GM21717 (cell line): ENCODE data around the gene SSNA1.
A peak's percentile ranks its signal among the peaks of the same experiment; 100 is the strongest.

ENCODE experiments used
- ATAC-seq: cut with Tn5 transposase; IDR thresholded peaks from one replicate; pipeline ENCODE4 v1.9.1; 2021; ENCODE audit warnings: mild to moderate bottlenecking, moderate library complexity; ENCODE audit not compliant: unreplicated experiment

The SSNA1 gene

DNA sequence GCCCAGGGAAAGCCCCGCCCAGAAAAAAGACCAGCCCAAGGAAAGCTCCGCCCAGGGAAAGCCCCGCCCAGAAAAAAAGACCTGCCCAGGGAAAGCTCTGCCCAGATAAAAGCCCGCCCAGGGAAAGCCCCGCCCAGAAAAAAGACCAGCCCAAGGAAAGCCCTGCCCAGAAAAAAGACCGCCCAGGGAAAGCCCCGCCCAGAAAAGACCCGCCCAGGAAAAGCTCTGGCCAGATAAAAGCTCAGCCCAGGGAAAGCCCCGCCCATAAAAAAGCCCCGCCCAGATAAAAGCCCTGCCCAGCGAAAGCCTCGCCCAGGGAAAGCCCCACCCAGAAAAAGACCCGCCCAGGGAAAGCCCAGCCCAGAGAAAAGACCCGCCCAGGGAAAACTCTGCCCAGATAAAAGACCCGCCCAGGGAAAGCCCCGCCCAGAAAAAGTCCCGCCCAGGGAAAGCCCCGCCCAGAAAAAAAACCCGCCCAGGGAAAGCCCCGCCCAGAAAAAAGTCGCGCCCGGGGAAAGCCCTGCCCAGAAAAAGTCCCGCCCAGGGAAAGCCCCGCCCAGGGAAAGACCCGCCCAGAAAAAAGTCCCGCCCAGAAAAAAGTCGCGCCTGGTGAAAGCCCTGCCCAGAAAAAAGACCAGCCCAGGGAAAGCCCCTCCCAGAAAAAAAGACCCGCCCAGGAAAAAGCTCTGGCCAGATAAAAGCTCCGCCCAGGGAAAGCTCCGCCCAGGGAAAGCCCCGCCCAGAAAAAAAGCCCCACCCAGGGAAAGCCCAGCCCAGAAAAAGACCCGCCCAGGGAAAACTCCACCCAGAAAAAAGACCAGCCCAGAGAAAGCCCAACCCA is 37.6 kb upstream of the SSNA1 start:
- ATAC-seq = peak; percentile 33

DNA sequence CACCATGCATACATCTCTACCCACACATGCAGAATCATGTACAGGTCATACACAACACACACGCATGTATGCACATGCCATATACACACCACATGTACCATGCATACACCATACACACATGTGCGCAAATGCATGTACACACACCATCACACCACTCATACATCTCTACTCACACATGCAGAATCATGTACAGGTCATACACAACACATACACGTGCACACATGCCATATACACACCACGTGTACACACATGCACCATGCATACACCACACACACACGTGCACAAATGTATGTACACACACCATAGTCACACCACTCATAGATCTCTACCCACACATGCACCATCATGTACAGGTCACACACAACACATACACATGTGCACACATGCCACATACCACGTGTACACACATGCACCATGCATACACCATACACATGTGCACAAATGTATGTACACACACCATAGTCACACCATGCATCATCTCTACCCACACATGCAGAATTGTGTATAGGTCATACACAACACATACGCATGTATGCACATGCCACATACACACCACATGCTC is 35.6 kb upstream of the SSNA1 start:
- no peak for ATAC-seq

DNA sequence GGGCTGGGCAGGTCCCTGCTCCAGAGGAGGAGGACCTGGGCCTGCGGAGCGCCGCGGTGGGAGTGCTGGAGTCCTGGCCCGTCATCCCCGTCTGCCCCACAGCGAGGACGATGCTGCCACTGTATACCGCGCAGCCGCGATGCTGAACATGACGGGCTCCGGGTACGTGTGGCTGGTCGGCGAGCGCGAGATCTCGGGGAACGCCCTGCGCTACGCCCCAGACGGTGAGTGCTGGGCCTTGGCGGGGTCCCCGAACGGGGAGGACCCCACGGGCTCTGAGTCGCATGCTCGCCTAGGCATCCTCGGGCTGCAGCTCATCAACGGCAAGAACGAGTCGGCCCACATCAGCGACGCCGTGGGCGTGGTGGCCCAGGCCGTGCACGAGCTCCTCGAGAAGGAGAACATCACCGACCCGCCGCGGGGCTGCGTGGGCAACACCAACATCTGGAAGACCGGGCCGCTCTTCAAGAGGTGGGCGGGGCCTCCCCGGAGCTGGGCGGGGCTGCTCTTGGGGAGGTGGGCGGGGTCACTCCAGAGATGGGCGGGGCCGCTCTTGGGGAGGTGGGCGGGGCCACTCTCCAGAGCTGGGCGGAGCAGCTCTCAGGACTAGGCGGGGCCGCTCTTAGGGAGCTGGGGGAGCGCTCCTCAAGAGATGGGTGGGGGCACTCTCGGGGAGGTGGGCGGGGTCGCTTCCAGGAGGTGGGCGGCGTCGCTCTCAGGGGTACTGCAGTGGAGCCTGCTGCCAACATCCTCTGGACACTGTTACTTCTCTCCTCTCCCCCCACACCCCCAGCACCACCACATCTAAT is 31.7 kb upstream of the SSNA1 start:
- ATAC-seq = no peak

DNA sequence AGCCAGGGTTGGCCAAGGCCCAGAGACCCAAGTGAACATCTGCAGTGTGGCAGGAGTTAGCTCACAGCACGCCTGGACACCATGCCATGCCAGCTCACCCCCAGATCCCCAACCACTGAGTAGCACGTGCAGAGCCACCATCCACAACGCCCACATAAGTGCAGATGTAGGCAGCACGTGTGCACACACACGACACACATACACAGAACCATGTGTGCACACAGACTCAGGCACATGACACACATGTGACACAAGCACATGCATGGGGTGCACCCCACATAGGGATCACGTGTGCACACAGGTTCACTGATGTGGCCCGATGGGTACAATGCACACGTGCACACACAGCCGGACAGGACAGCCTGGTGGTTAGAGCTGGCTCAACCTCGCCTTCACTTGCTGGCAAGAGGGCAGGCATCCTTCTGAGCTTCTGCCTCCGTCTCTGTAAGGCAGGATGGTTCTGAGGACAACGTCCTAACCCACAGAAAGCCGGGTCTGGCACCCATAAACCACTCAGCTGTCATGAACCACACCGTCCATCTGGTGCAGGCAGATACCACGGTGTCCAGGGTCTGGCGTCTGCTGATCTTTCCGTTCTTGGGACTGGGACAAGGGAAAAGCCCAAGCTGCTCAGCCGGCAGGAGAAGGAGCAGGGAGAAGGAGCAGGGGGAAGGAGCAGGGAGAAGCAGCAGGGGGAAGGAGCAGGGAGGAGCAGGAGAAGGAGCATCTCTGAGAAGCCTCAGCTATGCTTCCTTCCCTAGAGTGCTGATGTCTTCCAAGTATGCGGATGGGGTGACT is 30.7 kb upstream of the SSNA1 start:
- ATAC-seq = no peak

DNA sequence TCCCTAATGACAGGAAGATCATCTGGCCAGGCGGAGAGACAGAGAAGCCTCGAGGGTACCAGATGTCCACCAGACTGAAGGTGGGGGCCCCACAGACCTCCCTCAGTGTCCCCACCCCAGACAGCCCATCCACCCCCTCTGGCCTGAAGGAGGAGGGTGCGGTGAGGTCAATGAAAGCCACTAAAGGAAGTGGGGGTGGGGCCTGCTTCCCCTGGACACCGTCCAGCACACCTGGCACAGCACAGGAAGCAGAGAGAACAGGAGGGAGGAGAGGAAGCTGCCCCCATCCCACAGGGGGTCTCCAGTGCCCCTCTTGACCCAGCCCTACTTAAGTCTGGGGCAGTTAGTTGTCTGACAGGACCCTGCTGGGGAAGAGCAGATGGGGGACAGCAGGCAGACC is 29.9 kb upstream of the SSNA1 start:
- no peak for ATAC-seq

DNA sequence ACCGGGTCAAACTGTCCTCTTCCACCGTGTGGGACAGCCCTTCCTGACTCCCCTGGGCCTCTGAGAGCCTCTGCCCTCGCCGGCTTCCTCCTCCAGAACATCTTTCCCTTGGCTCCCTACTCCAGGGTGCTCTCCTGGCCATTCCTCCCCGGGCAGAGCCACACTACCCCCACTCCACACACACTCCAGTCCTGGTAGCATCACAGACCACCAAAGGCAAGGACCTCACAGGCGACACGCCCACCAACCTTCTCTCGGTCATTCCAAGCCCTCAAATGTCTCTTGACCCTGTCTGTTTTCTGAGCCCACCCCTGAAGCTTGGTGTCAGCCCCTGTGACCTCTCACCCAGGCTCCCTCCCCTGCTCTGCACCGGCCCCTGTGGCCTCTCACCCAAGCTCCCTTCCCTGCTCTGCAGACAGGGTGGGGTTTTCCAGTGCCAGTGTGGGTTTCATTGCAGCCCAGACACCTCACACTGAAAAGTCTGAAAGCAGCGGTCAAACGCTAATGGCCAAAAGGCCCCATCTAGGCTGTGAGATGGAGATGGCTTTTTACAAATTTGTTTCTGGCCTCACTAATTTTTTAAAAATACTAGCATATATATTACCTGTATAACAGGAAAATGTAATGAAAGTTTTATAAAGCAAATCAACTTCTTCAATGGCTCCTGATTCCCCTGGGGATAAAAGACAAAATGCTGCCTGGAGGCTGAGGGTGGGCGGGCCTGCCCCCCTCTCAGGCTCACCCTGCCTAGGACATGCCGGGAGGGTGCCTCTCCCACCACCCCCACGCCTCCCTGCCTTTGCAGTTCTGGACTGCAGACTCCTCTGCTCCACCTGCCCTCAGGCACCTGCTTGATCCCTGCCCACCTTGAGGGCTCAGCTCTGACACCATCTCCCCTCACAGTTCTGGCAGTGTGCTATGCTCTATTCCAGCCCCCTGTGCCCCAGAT is 29.1 kb upstream of the SSNA1 start:
- no peak for ATAC-seq

DNA sequence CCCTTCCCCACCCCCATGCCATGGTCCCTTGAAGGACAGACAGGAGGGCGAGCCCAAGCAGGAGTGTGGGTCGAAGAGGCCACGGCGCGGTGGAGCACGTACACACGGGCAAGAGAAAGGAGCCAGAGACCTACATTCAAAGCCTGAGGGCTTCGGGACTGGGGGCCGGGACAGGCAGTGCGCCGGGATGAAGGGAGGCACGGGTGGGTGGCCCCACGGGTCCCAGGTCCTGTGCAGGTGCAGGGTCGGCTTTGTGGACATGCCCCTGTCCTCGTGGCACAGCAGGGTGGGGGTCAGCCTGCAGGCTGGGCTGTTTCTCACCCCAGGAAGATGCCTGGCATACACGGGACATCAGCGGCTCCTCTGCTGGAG is 28.4 kb upstream of the SSNA1 start:
- no peak for ATAC-seq

DNA sequence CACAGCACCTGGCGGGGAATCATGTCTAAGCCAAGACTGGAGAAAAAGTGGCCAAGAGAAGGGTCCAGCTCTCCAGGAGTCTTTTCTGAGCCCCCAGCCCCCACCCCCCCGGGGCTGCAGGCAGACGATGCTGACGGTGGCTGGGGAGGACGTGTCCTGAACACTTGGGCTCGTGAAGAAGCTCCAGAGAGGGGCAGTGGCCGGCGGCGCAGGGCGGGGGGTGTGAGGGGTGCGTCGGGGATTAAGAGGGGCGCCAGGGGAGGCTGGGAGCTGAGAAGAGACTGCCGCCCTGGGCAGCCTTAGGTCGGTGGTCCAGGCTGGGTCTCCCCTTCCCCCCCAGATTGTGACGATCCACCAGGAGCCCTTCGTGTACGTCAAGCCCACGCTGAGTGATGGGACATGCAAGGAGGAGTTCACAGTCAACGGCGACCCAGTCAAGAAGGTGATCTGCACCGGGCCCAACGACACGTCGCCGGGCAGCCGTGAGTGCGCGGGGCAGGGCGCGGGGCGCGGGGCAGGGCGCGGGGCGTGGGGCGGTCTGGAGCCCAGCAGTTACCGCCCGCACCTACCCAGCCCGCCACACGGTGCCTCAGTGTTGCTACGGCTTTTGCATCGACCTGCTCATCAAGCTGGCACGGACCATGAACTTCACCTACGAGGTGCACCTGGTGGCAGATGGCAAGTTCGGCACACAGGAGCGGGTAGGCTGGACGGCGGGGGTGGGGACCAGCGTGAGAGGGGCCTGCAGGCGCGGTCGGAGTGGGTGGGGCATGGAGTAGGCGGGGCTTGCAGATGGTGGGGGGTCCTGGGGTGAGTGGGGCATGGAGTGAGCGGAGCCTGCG is 27.5 kb upstream of the SSNA1 start:
- ATAC-seq = no peak

DNA sequence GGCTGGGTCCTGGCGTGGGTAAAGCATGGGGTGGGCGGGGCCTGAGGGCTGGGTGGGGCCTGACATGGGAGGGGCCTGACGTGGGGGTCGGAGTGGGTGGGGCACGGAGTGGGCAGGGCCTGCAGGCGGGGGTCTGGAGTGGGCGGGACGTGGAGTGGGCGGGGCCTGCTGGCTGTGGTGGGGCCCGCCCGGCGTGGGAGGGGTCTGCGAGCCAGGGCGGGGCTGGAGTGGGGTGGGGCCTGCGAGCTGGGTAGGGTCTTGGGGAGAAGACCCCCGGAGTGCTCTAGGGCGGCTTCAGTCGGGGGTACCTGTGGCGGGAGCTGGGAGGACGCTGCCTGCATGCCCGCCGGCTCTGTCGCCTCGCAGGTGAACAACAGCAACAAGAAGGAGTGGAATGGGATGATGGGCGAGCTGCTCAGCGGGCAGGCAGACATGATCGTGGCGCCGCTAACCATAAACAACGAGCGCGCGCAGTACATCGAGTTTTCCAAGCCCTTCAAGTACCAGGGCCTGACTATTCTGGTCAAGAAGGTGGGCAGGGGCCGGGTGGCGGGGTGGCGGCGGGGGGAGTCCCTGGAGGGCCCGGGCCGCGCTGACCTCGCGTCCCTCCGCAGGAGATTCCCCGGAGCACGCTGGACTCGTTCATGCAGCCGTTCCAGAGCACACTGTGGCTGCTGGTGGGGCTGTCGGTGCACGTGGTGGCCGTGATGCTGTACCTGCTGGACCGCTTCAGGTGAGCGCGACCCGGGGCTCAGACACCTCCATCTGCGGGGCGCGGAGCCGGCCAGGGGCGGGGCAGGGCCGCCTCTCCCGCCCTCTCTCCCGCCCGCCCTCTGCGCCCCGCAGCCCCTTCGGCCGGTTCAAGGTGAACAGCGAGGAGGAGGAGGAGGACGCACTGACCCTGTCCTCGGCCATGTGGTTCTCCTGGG is 26.7 kb upstream of the SSNA1 start:
- no peak for ATAC-seq

DNA sequence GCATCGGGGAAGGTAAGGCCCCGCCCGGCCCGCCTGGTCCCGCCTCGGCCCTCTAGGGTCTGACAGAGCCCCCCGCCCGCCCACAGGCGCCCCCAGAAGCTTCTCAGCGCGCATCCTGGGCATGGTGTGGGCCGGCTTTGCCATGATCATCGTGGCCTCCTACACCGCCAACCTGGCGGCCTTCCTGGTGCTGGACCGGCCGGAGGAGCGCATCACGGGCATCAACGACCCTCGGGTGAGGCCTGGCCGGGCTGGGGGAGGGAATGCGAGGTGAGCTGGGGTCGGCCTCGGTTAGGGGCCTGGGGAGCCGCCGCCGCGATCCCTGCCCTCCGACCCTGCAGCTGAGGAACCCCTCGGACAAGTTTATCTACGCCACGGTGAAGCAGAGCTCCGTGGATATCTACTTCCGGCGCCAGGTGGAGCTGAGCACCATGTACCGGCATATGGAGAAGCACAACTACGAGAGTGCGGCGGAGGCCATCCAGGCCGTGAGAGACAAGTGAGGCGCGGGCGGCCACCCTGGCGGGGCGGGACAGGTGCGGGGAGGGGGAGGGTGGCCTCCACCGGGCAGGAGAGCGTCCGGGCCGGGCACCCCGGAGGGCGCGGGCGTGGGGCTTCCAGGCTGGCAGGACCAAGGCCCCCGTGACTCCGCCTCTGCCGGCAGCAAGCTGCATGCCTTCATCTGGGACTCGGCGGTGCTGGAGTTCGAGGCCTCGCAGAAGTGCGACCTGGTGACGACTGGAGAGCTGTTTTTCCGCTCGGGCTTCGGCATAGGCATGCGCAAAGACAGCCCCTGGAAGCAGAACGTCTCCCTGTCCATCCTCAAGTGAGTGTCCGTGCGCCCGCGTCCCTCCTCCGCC is 25.7 kb upstream of the SSNA1 start:
- no peak for ATAC-seq

DNA sequence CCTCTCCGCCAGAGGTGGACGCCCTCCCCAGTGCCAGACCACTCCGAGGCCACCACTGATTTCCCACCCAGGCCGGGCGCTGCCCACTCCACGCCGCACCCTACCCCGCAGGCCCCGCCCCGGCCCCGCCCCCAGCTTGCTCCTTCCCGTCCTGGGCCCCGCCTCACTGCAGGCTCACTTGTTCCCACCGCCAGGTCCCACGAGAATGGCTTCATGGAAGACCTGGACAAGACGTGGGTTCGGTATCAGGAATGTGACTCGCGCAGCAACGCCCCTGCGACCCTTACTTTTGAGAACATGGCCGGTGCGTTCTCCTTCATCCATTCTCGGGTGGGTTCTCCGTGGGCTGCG is 25.1 kb upstream of the SSNA1 start:
- ATAC-seq = no peak

DNA sequence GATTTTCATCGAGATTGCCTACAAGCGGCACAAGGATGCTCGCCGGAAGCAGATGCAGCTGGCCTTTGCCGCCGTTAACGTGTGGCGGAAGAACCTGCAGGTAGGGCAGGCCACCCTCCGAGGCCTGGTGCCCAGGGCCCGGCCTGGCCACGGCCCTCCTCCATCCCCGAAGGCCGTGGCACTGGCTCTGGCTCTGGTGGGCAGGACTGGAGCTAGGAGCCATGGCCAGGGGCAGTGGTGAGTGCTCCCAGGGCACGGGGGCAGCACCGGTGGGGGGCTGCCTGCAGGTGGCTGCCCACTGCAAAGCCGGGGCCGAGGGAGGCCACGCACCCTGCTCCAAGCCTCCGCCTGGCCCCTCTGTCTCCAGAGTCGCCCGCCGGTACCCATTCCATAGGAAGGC is 24.7 kb upstream of the SSNA1 start:
- no peak for ATAC-seq

DNA sequence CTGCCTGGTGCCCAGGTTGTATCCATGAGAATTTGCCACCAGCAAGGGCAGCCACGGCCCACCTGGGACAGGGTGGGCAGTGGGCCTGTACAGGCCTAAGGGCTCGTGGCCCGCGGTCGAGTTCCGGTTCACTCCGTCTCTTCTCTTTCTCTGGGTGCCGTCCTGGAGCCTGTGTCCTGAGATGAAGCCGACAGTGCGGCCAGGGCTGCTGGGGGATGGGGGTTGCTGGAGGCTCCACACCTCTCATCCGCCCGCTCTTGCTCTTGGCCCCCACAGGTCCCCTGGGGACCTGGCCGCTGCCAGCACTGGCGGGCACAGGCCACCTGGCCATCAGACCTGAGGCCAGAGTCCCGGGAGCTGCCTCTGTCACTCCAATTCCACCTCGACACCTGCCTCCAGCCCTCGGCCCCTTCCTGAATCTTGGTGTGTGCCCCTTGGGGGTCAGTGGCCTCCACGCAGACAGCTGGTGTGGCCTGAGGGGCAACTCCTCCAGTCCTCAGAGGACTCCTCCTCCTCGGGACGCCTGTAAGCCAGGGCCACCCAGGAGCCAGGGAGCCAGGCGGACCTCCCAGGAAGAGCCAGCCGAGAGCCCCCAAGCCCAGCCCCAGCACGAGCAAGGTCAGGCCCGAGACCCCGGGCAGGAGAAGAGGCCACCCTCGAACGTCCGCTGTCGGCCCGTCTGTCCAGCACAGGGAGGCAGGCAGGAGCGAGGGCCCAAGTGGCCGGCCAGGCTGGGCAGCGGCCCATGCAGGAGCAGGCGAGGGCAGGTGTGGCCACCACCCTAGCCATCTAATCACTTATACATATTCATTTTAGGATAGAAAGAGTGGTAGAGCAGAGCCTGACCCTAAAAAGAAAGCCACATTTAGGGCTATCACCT is 23.9 kb upstream of the SSNA1 start:
- ATAC-seq = no peak

DNA sequence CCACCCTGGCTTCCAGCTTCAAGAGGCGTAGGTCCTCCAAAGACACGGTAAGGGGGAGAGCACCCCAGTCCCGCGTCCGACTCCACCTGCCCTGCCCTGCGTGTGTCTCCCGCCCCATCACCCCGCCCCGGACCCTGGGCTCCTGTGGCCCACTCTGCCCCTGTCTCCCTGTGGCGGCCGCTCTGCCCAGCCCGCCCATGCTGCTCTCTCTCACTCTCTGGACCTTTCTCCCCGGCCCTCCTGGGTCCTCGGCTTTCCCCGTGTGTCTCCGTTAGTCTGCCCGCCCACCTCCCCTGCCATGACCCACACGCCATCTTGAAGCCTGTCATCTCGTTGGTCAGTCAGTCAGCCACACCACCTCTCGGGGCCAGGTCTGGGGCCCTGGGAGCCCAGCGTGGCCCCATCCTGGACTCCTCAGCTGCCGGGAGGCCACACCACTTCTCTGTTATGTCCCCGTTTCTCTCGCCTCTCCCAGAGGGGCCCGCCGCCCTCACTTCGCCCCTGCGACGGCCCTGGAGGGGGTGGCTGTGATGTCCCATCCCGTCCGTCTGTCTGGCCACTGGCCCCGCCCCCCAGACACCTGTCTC is 23.1 kb upstream of the SSNA1 start:
- no peak for ATAC-seq

DNA sequence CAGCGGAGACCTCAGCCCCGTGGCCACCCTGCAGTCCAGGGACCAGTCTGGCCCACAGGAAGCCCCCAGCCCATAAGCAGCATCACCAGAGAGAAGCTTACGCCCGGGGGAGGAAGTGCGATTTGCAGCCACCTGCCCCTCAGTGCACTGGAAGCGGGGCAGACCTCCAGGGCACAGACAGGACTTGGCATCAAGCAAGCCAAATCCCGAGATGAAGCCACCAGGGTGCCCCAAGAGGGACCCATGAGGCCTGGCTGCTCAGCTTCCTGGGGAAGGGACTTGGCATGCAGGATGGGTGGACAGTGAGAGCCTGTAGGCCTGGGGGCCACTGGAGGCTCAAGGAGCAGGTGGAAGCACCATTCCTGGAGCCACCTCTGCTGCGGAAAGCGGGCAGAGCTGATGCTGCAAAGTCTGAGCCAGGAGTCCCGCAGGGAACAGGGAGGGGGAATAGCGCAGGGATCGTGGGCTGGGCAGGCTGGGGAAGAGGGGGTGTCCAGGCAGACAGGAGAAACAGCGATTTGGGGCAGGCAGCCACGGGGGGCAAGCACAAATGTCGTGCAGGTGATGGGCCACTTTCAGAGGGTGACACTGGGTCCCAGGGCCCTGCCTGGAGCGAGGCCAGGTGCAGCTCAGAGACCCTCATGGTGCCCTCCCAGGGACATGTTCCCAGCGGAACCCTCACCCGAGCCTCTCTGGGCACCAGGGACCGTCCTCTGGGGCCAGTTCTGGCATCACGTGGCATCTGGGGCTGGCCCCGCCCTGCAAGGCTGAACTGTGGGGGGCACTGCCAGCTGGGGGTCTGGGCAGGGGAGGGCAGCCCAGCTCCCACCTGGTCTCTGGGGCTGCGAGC is 21.9 kb upstream of the SSNA1 start:
- no peak for ATAC-seq
